Gastrocnemius medialis (tissue), 4 donors: ENCODE results near the gene ADORA1. TPM values are rescaled to one million over a fixed set of nuclear protein-coding genes. Genes with fewer than 3 reads are reported as not detected.
A peak's percentile ranks its signal among the peaks of the same experiment; 100 is the strongest.

ENCODE experiments used
- ATAC-seq, 2 donors: fragments of 150-250 bp; one replicate each; pipeline ENCODE4 v1.9.1; 2016
- DNase-seq, 2 donors: peaks; one replicate each; pipeline ENCODE4 v3.0.0-alpha.2; 2019
- H3K27ac ChIP-seq, 4 donors: fragments of 200-600 bp; sonication (generic); 1 replicate in 1 of 4; 2 replicates in 3 of 4; pipeline ENCODE4 v1.5.1; 2016 to 2018; ENCODE audit warnings: mild to moderate bottlenecking in 2 of 4, moderate library complexity in 1 of 4
- H3K27me3 ChIP-seq, 3 donors: fragments of 200-600 bp; sonication (generic) in 2 of 3; 1 replicate in 1 of 3; 2 replicates in 2 of 3; pipeline versions ENCODE4 v1.5.1 to v1.6.0; 2016 to 2019; ENCODE audit warnings: mild to moderate bottlenecking in 1 of 3, moderate library complexity in 1 of 3
- H3K36me3 ChIP-seq, 2 donors: fragments of 200-600 bp; sonication (generic) in 1 of 2; one replicate each; pipeline ENCODE4 v1.5.1; 2017 to 2018
- H3K4me1 ChIP-seq, 2 donors: fragments of 200-600 bp; sonication (generic) in 1 of 2; one replicate each; pipeline ENCODE4 v1.5.1; 2016 to 2017; ENCODE audit warnings: mild to moderate bottlenecking in 2 of 2
- H3K4me3 ChIP-seq, 4 donors: fragments of 200-600 bp; sonication (generic) in 3 of 4; 1 replicate in 1 of 4; 2 replicates in 3 of 4; pipeline ENCODE4 v1.5.1; 2016 to 2019; ENCODE audit warnings: mild to moderate bottlenecking in 2 of 4
- H3K9me3 ChIP-seq, 3 donors: fragments of 200-600 bp; sonication (generic) in 2 of 3; 1 replicate in 1 of 3; 2 replicates in 2 of 3; pipeline ENCODE4 v1.5.1; 2016 to 2019
- CTCF ChIP-seq, 5 experiments: fragments of 450-650 bp in 3 of 5; fragments of 200-600 bp in 2 of 5; sonication (generic) in 2 of 5; IDR thresholded peaks in 4 of 5; conservative IDR thresholded peaks in 1 of 5; 1 replicate in 4 of 5; 2 replicates in 1 of 5; pipeline ENCODE4 v1.5.1; 2016 to 2019; ENCODE audit warnings: antibody characterized with exemption in 5 of 5, mild to moderate bottlenecking in 3 of 5, moderate library complexity in 3 of 5
- POLR2A ChIP-seq, 2 donors: fragments of 450-650 bp; IDR thresholded peaks; one replicate each; pipeline ENCODE4 v1.6.1; 2017; ENCODE audit warnings: antibody characterized with exemption in 2 of 2, mild to moderate bottlenecking in 2 of 2, moderate library complexity in 2 of 2
- in situ Hi-C, 4 donors: fragments of 200-750 bp; cut with MboI; loops; one replicate each; pipeline versions ENCODE4 v1.15.0 to v1.8.0; 2017; ENCODE audit warnings: low sequenced_read_pairs in 4 of 4
- intact Hi-C: fragments of 100-400 bp; cut with DNase I; formaldehyde crosslinking; loops from one replicate; pipeline ENCODE4 v1.15.1; 2023; ENCODE audit warnings: low total_unique reads
- total RNA-seq, 4 donors: library from RNA; depleted of rRNA; stranded (reverse); fragments of >200 nt; gene quantifications; one replicate each; pipeline versions ENCODE4 v1.1.0 to v1.2.3, GENCODE V29; 2016

ADORA1 gene
- total RNA-seq, 4 donors from 2014 or later, result 0.25 to 5.6 (median 1.7) TPM

DNA sequence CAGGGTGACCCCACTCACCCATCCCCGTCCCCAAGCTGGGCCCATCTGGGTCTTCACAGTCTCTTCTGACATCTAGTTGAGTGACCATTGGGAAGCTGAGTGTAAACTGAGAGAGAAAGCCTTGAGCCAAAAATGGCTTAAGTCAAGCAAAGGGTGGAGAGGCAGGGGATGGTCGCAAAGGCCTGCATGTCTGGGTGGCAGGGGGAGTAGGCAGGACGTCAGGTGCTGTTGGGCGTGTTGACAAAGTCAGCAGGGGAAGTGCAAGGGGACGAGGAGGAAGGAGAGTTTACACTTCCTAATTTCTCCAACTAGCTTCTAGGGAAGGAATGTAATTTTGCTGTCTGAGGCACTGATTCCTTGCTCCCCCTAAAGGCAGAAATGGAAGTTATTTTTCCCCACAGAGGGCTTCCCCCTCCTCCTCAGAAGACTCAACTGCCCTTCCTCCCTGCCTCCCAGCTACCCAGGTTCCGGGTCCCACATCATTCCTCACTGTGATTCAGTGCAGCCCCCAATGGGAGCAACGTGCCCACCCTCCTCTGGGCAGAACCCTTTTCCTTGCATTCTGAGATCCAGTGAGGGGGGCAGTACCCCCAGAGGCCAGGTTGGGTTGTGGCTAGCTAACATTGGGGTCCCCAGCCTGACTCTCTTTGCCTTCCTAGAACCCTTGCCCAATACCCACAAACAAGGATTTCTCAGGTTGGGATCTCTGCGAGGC, 1.2 kb upstream of the ADORA1 start:
- DNase-seq, result no peak
- intact Hi-C loops, result no loop called here
- Histone ChIP-seq H3K27ac (no peak overlapping the region), H3K9me3 (no peaks in the 10 kb centered on the region), H3K27me3 (no peaks in the 10 kb centered on the region), H3K36me3 (no peaks in the 10 kb centered on the region), H3K4me3 (no peak overlapping the region), H3K4me1 (peaks cover 28 to 41% of the 10 kb centered on the region in 2 donors)
- ATAC-seq, result no peak
- in situ Hi-C loops, result no loop called here
- TF ChIP-seq CTCF (IDR thresholded peaks at IDR 0.05 in 4 of 5, conservative IDR thresholded peaks at IDR 0.05 in 1 of 5), result peak in 3 of 5 experiments; percentile 4 to 16 (median 13)
- no peak for TF ChIP-seq POLR2A (IDR thresholded peaks at IDR 0.05)

- in situ Hi-C loops, result no loop called here
- DNase-seq, result no peak
Observed at GRCh38 chr1:203126866-203127665, 460 bp upstream of the ADORA1 start.

GRCh38 chr1:203128431-203128715, 847 bp downstream of the ADORA1 start:
- peaks cover 28 to 41% of the 10 kb centered on the region in 2 donors for H3K4me1 ChIP-seq
- H3K27me3 ChIP-seq, result no peaks in the 10 kb centered on the region
- H3K27ac ChIP-seq, result peak overlapping the region; percentile 58 to 65 (median 62)
- H3K9me3 ChIP-seq, result no peaks in the 10 kb centered on the region
- no peak for TF ChIP-seq CTCF (IDR thresholded peaks at IDR 0.05 in 4 of 5, conservative IDR thresholded peaks at IDR 0.05 in 1 of 5)
- no peak for TF ChIP-seq POLR2A (IDR thresholded peaks at IDR 0.05)
- peak overlapping the region; percentile 50 to 78 (median 60) for H3K4me3 ChIP-seq
- DNase-seq (no peak), ATAC-seq (peak in 1 of 2 donors; percentile 17)
- H3K36me3 ChIP-seq, result no peaks in the 10 kb centered on the region
- in situ Hi-C loops (no loop called here), intact Hi-C loops (loop anchor here (1.0 to 2.0 kb wide), 2 partner anchors 44 to 90 kb away; no protein-coding TSS in a partner anchor)

More at GRCh38 chr1:203126866-203127665, 460 bp upstream of the ADORA1 start:
- Histone ChIP-seq H3K9me3 (no peaks in the 10 kb centered on the region), H3K27ac (peak overlapping the region in 1 of 4 donors; percentile 65), H3K27me3 (no peaks in the 10 kb centered on the region), H3K4me1 (peaks cover 28 to 41% of the 10 kb centered on the region in 2 donors), H3K4me3 (peak overlapping the region; percentile 50 to 78 (median 60)), H3K36me3 (no peaks in the 10 kb centered on the region)
- ATAC-seq, result no peak
- TF ChIP-seq CTCF (IDR thresholded peaks at IDR 0.05 in 4 of 5, conservative IDR thresholded peaks at IDR 0.05 in 1 of 5) (no peak), POLR2A (IDR thresholded peaks at IDR 0.05) (no peak)
- intact Hi-C loops, result no loop called here

DNA sequence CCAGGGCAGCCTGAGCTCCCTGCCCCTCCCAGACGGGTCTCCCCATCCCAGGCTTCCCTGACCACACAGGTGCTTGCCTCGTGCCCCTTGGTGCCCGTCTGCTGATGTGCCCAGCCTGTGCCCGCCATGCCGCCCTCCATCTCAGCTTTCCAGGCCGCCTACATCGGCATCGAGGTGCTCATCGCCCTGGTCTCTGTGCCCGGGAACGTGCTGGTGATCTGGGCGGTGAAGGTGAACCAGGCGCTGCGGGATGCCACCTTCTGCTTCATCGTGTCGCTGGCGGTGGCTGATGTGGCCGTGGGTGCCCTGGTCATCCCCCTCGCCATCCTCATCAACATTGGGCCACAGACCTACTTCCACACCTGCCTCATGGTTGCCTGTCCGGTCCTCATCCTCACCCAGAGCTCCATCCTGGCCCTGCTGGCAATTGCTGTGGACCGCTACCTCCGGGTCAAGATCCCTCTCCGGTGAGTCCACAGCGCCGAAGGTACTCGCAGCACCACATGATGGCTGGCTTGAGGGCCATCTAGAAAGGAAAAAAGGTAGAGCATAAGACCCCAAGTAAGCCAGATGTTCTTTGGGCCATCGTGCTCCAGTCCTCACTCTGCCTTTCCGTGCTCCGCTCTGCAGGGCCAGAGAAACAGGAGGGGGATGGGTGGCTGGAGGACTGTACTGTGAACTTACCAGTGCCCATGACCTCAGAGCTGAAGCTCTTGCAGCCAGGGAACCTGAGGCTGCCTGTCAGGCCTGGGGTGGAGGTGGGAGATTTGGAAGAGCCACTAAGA, 1.4 kb downstream of the ADORA1 start:
- ATAC-seq (no peak), DNase-seq (no peak)
- Histone ChIP-seq H3K4me3 (peak overlapping the region in 2 of 4 donors; percentile 64 to 78), H3K27me3 (no peaks in the 10 kb centered on the region), H3K9me3 (no peaks in the 10 kb centered on the region), H3K4me1 (peaks cover 28 to 41% of the 10 kb centered on the region in 2 donors), H3K36me3 (no peaks in the 10 kb centered on the region), H3K27ac (peak overlapping the region in 1 of 4 donors; percentile 65)
- in situ Hi-C loops, result no loop called here
- TF ChIP-seq CTCF (IDR thresholded peaks at IDR 0.05 in 4 of 5, conservative IDR thresholded peaks at IDR 0.05 in 1 of 5), result no peak
- intact Hi-C loops, result loop anchor here (1.0 to 2.0 kb wide), 2 partner anchors 45 to 90 kb away; no protein-coding TSS in a partner anchor
